ENCODE results near the gene FRY. TPM values are rescaled to one million over a fixed set of nuclear protein-coding genes. Genes with fewer than 3 reads are reported as not detected.

FRY gene
- total and polyA plus RNA-seq, 2 of the 13 experiments (the other 11 are each of a cell fraction or from before 2014, with no cell fraction given) = 8.2 to 13.1 TPM

GRCh38 chr13:32261567-32261966, 230.0 kb downstream of the FRY start (continued):
- TF ChIP-seq ZBTB33 (CRISPR knock-in tag; IDR thresholded peaks at IDR 0.05) = peak; percentile 31; the same call in 1 of the 2 replicates

- CTCF ChIA-PET (ENCODE audit: low intra/inter-chr PET ratio, low total read pairs) = no interaction called here
- H3K9ac ChIP-seq (ENCODE audit: insufficient read depth, low read depth, low read length) = 0 out of 2 replicates have a peak overlapping the region, but pooled peaks have one; percentile 34
- no peaks in the 10 kb centered on the region; a peak in 1 of 5 replicates for H3K36me3 ChIP-seq (replicated peaks in 1 of 2; ENCODE audit: control insufficient read depth in 1 of 2, insufficient read depth in 2 of 2, low read length in 2 of 2)
- no peak for DNase-seq (ENCODE audit: low spot score)
- BruUV-seq (replicated peaks) = no TSS peak
- H3K27me3 ChIP-seq (ENCODE audit: control insufficient read depth in 1 of 2, insufficient read depth in 2 of 2, low read length in 2 of 2) = no peaks in the 10 kb centered on the region
- peaks cover 93% of the 10 kb centered on the region for H3K4me1 ChIP-seq (ENCODE audit: insufficient read depth, low read length)
- WGBS (ENCODE audit: low lambda C conversion rate) = 92% methylated on average over 3 of the region's 3 CpGs
- no peak overlapping the region for H3K4me2 ChIP-seq (ENCODE audit: low read depth, low read length)
- POLR2A ChIA-PET = no interaction called here
- intact Hi-C loops (cut with micrococcal nuclease; ENCODE audit: unreplicated experiment) = no loop called here
- no peak for TF ChIP-seq ZNF777 (CRISPR knock-in tag; IDR thresholded peaks at IDR 0.05)
- no peak for TF ChIP-seq HOXA7 (CRISPR knock-in tag; IDR thresholded peaks at IDR 0.05)
- no peak for TF ChIP-seq ZMYM3 (CRISPR knock-in tag; IDR thresholded peaks at IDR 0.05)
- TF ChIP-seq PCBP1 (IDR thresholded peaks at IDR 0.05; ENCODE audit: borderline replicate concordance, low read depth, low read length) = no peak
- no peak for TF ChIP-seq TBP (CRISPR knock-in tag; IDR thresholded peaks at IDR 0.05)
- no peak for TF ChIP-seq ZUFSP (CRISPR knock-in tag; IDR thresholded peaks at IDR 0.05; ENCODE audit: borderline replicate concordance)
- no peak for TF ChIP-seq TRAFD1 (CRISPR knock-in tag; IDR thresholded peaks at IDR 0.05; ENCODE audit: borderline replicate concordance)
- TF ChIP-seq REPIN1 (CRISPR knock-in tag; IDR thresholded peaks at IDR 0.05; ENCODE audit: borderline replicate concordance, low read depth) = no peak
- TF ChIP-seq ZMAT3 (CRISPR knock-in tag; conservative IDR thresholded peaks at IDR 0.05) = no peak
- no peak for TF ChIP-seq PBX2 (CRISPR knock-in tag; IDR thresholded peaks at IDR 0.05)
- no peak for TF ChIP-seq RNF2 (conservative IDR thresholded peaks at IDR 0.05; ENCODE audit: low read depth)
- no peak for TF ChIP-seq SAP130 (CRISPR knock-in tag; IDR thresholded peaks at IDR 0.05; ENCODE audit: low read depth)
- no peaks in the 10 kb centered on the region for H3K79me2 ChIP-seq (ENCODE audit: insufficient read depth, low read length)
- no peak overlapping the region for H2AFZ ChIP-seq (ENCODE audit: low read length)
- H3K27ac ChIP-seq (ENCODE audit: extremely low read length, insufficient read depth, low read length) = peak overlapping the region; percentile 62
- no peak for FAIRE-seq
- no peaks in the 10 kb centered on the region for H3K9me3 ChIP-seq (ENCODE audit: low read length)
- no peaks in the 10 kb centered on the region for H4K20me1 ChIP-seq (ENCODE audit: insufficient read depth, low read length)
- H3K4me3 ChIP-seq (replicated peaks in 1 of 3; ENCODE audit: insufficient read depth in 1 of 3, low read depth in 2 of 3, low read length in 3 of 3) = no peak overlapping the region
- in situ Hi-C loops (cut with HindIII; ENCODE audit: extremely low pct_ligation_motif_present, low pct_unique_long_range_greater_than_20kb) = no loop called here
- ATAC-seq = no peak
These were observed 230.6 kb downstream of the FRY start for GRCh38 chr13:32262165-32262564.

All from HepG2 (cell line).